Osteocyte (in vitro differentiated cells): ENCODE measurements around the gene NPRL2. TPM values are rescaled to one million over a fixed set of nuclear protein-coding genes. Genes with fewer than 3 reads are reported as not detected.

ENCODE experiments used
- DNase-seq: peaks from one replicate; pipeline ENCODE4 v3.0.0; 2021; ENCODE audit warnings: mixed read lengths; ENCODE audit not compliant: unreplicated experiment; ENCODE audit errors: extremely low spot score
- H3K27ac Mint-ChIP-seq: one replicate; pipeline ENCODE4 v1.8.0; 2021; ENCODE audit warnings: mild to moderate bottlenecking, mixed read lengths; ENCODE audit not compliant: unreplicated experiment
- H3K27me3 Mint-ChIP-seq: one replicate; pipeline ENCODE4 v1.8.0; 2021; ENCODE audit warnings: mixed read lengths; ENCODE audit not compliant: unreplicated experiment
- H3K36me3 Mint-ChIP-seq: one replicate; pipeline ENCODE4 v1.8.0; 2021; ENCODE audit warnings: mixed read lengths; ENCODE audit not compliant: unreplicated experiment
- H3K4me1 Mint-ChIP-seq: one replicate; pipeline ENCODE4 v1.8.0; 2021; ENCODE audit warnings: mixed read lengths; ENCODE audit not compliant: unreplicated experiment
- H3K4me3 Mint-ChIP-seq: one replicate; pipeline ENCODE4 v1.8.0; 2021; ENCODE audit warnings: mild to moderate bottlenecking, moderate library complexity, mixed read lengths; ENCODE audit not compliant: unreplicated experiment
- H3K9me3 Mint-ChIP-seq: one replicate; pipeline ENCODE4 v1.8.0; 2021; ENCODE audit warnings: mixed read lengths; ENCODE audit not compliant: unreplicated experiment
- CTCF ChIP-seq: fragments of 200-600 bp; sonication (generic); IDR thresholded peaks from 2 replicates; pipeline ENCODE4 v1.5.0; 2021; ENCODE audit warnings: antibody characterized with exemption, mild to moderate bottlenecking, moderate library complexity
- total RNA-seq: library from RNA; stranded (reverse); gene quantifications from 2 replicates; pipeline ENCODE4 v1.2.1, GENCODE V29; 2021

The NPRL2 gene
- total RNA-seq, 1 donor from 2014 or later = 21.0 TPM

- no peak overlapping the region for H3K4me3 Mint-ChIP-seq
These were observed 22.8 kb upstream of the NPRL2 start for GRCh38 chr3:50373146-50374051.

GRCh38 chr3:50372349-50372748 lies 21.8 kb upstream of the NPRL2 start:
- Mint-ChIP-seq H3K36me3 (no peaks in the 10 kb centered on the region), H3K27me3 (peaks cover 8% of the 10 kb centered on the region), H3K4me1 (no peaks in the 10 kb centered on the region), H3K4me3 (no peak overlapping the region), H3K9me3 (no peaks in the 10 kb centered on the region), H3K27ac (no peak overlapping the region)
- TF ChIP-seq CTCF = no peak
- DNase-seq = no peak

More at GRCh38 chr3:50373146-50374051, 22.8 kb upstream of the NPRL2 start:
- no peaks in the 10 kb centered on the region for H3K9me3 Mint-ChIP-seq
- H3K36me3 Mint-ChIP-seq = no peaks in the 10 kb centered on the region
- H3K27ac Mint-ChIP-seq = no peak overlapping the region
- no peak for DNase-seq
- peaks cover 8% of the 10 kb centered on the region for H3K27me3 Mint-ChIP-seq
- H3K4me1 Mint-ChIP-seq = no peaks in the 10 kb centered on the region
- TF ChIP-seq CTCF = no peak

GRCh38 chr3:50371133-50371685 lies 20.6 kb upstream of the NPRL2 start:
- no peak for TF ChIP-seq CTCF
- Mint-ChIP-seq H3K27me3 (peaks cover 8% of the 10 kb centered on the region), H3K4me1 (no peaks in the 10 kb centered on the region), H3K4me3 (no peak overlapping the region), H3K9me3 (no peaks in the 10 kb centered on the region), H3K36me3 (no peaks in the 10 kb centered on the region), H3K27ac (no peak overlapping the region)
- no peak for DNase-seq

- peaks cover 8% of the 10 kb centered on the region for H3K27me3 Mint-ChIP-seq
- no peaks in the 10 kb centered on the region for H3K4me1 Mint-ChIP-seq
- H3K9me3 Mint-ChIP-seq = no peaks in the 10 kb centered on the region
- H3K4me3 Mint-ChIP-seq = no peak overlapping the region
- H3K36me3 Mint-ChIP-seq = no peaks in the 10 kb centered on the region
- no peak for DNase-seq
- no peak overlapping the region for H3K27ac Mint-ChIP-seq
- TF ChIP-seq CTCF = peak; percentile 44
These were observed 20.0 kb upstream of the NPRL2 start for GRCh38 chr3:50370594-50370993.

GRCh38 chr3:50369012-50369670 lies 18.6 kb upstream of the NPRL2 start:
- no peaks in the 10 kb centered on the region for H3K9me3 Mint-ChIP-seq
- peaks cover 8% of the 10 kb centered on the region for H3K27me3 Mint-ChIP-seq
- DNase-seq = no peak
- no peak for TF ChIP-seq CTCF
- no peak overlapping the region for H3K4me3 Mint-ChIP-seq
- no peak overlapping the region for H3K27ac Mint-ChIP-seq
- no peaks in the 10 kb centered on the region for H3K4me1 Mint-ChIP-seq
- H3K36me3 Mint-ChIP-seq = no peaks in the 10 kb centered on the region
